GM19395 (cell line): ENCODE results near the gene BEGAIN.

Experiments used
- ATAC-seq: cut with Tn5 transposase; IDR thresholded peaks from one replicate; pipeline ENCODE4 v1.9.1; 2021; ENCODE audit warnings: mild to moderate bottlenecking, moderate library complexity; ENCODE audit not compliant: unreplicated experiment

BEGAIN gene

DNA sequence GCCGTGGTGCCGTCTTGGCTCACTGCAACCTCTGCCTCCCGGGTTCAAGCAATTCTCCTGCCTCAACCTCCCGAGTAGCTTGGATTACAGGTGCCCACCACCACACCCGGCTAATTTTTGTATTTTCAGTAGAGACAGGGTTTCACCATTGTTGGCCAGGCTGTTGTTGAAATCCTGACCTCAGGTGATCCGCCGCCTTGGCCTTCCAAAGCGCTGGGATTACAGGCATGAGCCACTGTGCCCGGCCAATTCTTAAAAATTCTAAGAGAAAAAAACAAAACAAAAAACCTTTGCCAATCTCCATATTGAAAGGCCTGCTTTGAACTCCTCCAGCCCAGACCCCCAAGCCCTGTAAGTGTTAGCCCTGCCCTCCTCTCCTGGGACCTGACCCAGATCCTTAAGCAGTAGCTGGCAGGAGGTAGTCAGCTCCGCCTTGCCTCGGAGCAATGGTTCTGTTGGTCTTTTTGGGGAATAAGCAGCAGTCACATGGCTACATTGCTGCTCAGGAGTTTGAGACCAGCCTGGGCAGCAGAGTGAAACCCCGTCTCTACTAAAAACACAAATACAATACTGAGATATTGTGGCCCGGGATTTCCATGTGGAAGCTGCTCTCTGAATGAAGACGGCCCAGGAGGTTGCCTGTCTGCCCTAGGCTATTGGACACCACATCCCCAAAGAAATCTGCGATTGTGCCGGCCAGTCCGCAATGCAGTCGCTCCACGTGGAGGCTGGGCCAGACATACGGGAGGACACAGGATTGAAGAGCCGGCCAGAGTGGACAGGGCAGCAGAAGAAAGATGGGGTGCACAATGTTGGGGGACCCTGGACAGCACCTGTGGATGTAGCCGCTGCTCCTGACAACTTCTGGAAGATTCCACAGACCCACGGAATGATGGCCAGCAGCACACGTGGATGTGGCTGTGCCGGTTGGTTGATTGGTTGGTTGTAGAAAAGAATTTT is 28.8 kb upstream of the BEGAIN start:
- no peak for ATAC-seq

DNA sequence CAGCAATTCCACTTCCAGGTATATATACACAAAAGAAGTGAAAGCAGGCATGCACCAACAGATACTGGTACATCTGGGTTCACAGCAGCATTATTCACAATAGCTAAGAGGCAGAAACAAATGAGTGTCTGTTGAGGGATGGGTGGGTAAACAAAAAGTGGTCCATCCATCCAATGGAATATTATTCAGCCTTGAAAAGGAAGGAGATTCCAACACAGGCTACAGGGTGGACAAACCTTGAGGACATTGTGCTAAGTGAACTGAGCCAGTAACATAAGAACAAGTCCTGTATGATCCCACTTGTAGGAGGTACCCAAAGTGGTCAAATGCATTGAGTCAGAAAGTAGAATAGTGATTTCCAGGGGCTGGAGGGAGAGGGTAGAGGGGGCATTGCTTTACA is 27.6 kb upstream of the BEGAIN start:
- ATAC-seq: no peak

- no peak for ATAC-seq
These were observed 25.8 kb upstream of the BEGAIN start for GRCh38 chr14:100612986-100613385.

- ATAC-seq: no peak
These were observed 24.7 kb upstream of the BEGAIN start for GRCh38 chr14:100611811-100612480.

- ATAC-seq: no peak
These were observed 23.4 kb upstream of the BEGAIN start for GRCh38 chr14:100610511-100611217.

GRCh38 chr14:100609941-100610391 is 22.7 kb upstream of the BEGAIN start:
- no peak for ATAC-seq

DNA sequence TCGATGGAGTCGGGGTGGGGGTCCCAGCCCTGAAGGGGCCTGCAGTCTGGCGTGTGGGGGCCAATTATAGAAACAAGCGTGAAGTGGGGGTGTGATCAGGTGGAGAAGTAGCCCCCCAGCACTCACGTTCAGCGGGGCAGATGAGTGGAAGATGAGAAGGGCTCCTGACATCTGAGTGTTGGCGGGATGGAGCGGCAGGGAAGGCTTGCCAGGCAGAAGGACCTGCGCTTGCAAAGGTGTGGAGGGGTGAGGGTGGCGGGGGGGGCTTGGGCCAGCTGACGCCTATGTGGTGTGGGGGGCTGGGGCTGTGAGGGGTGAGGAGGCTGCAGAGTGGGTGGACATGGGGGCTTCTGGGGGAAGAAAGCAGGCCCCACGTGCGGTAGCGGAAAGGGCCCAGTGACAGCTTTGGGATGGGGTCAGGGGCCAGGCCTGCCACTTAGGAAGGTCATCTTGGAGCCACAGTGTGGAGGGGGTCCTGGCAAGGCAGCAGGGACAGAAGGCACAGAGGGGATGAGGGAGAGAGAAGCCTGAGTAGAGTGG is 22.2 kb upstream of the BEGAIN start:
- no peak for ATAC-seq

GRCh38 chr14:100608586-100609330 is 21.5 kb upstream of the BEGAIN start:
- ATAC-seq: no peak

DNA sequence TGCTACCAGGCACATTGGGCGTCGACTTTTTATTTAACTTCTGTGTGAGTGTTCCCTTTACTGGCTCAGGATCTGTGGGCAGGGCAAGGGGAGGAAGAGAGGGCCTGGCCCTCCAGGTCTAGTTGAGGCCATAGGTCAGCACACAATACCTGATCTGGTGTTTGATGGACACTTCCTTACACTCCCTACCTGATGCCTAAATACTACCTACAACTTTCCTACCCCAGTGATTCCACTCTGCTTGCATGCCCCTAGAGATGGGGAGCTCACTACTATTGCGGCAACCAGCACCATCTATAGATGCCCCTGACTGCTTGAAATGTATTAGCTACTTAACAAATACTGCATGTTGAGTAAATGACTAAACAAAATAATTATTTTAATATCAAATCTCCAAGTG is 20.8 kb upstream of the BEGAIN start:
- ATAC-seq: no peak

DNA sequence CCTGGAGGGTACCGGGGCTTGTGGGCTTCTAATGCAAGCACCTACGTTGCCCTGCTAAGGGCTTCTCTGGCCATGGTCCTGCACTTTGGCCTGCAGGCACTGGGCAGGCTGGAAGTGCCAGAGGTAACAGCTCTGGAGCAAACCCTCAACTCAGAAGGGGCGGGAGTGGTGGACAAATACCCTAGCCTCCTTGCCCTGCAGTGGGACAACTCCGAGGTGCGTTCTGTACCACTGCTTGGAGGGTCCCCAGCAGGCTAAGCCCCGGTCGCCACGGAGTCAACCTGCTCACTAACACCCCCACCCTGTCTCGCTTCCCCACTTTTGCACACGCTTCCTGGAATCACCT is 20.4 kb upstream of the BEGAIN start:
- no peak for ATAC-seq

DNA sequence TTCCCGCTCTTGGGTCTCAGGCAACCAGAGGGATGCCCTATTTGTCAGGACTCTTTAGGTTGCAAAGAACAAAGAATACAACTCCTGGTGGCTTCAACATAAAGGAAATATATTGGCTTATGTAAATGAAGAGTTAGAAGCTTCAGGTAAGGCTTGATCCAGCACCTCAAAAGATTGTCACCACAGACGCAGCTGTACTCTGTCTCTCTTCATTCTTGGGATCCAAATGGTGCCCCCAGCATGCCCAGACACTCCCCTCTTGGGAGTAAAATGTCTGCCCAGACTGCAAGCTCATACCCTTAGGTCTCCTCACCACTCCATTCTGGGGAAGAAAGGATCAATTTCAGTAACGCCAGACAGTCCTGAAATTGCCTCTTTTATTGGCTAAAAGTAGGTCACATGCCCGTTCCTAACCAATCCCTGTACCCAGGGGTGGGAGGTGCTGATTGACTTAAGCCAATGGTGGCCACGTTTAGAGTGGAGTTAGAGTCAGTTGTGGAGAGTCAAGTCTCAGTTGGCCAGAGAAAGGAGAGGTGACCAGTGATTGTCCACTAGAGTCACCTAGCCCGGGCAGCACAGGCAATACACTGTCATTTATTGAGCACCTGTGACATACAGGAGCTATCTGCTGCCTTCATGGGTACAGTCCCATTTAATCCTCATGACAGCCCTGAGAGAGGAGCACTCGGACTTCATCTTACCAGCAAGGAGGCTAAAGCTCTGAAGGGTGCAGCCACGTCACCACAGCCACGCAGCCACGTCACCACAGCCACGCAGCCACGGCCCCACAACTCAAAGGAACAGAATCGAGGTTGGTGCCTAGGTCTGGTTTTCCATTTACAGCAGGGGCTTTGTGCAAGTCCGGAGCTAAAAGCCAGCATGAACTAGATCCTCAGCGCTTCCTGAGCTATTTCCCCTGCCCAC is 19.7 kb upstream of the BEGAIN start:
- no peak for ATAC-seq

GRCh38 chr14:100605706-100606686 is 18.8 kb upstream of the BEGAIN start:
- ATAC-seq: no peak

- ATAC-seq: no peak
These were observed 18.0 kb upstream of the BEGAIN start for GRCh38 chr14:100605230-100605629.

DNA sequence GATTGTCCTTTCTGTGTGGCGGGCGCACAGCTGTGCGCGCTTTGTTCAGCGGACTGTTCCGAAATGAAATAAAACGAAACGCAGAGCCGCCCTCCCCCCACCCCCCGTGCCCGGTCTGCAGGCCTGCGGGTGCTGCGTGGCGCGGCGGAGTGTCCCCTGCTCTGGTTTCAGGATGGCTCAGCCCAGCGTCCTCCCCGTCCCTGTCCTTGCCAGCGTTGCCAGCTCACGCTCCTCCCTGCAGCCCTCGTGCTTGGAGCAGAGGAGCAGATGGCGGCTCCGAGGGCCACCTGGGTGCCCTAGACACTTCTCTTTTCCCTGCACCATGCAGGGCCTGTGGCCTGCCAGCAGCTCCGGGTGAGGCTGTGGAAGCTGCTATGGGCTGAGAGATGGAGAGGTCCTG is 17.5 kb upstream of the BEGAIN start:
- no peak for ATAC-seq

GRCh38 chr14:100604121-100604501 is 16.9 kb upstream of the BEGAIN start:
- no peak for ATAC-seq

- ATAC-seq: no peak
These were observed 16.3 kb upstream of the BEGAIN start for GRCh38 chr14:100603341-100604120.

- ATAC-seq: no peak
These were observed 15.5 kb upstream of the BEGAIN start for GRCh38 chr14:100602621-100603230.
